22Rv1 (cell line): ENCODE data around the gene ITFG2.

Experiments
- H3K27ac ChIP-seq: fragments of 450-650 bp; 2 replicates; pipeline ENCODE4 v1.5.1; 2017
- CTCF ChIP-seq: fragments of 450-650 bp; IDR thresholded peaks from 2 replicates; pipeline ENCODE4 v1.5.1; 2017; ENCODE audit warnings: mild to moderate bottlenecking
- ZFX ChIP-seq: fragments of 450-650 bp; IDR thresholded peaks from 2 replicates; pipeline ENCODE4 v1.6.1; 2017; ENCODE audit warnings: antibody characterized with exemption, borderline replicate concordance

ITFG2 gene

GRCh38 chr12:2791089-2791488, 21.4 kb upstream of the ITFG2 start:
- TF ChIP-seq ZFX (no peak), CTCF (no peak)
- no peak overlapping the region for H3K27ac ChIP-seq

- no peak overlapping the region for H3K27ac ChIP-seq
- no peak for TF ChIP-seq ZFX
- no peak for TF ChIP-seq CTCF
Measured at GRCh38 chr12:2792671-2793500, 19.6 kb upstream of the ITFG2 start.

- H3K27ac ChIP-seq = no peak overlapping the region
- TF ChIP-seq CTCF (no peak), ZFX (no peak)
Measured at GRCh38 chr12:2793561-2793960, 18.9 kb upstream of the ITFG2 start.

GRCh38 chr12:2794191-2794735, 18.2 kb upstream of the ITFG2 start:
- H3K27ac ChIP-seq = peak overlapping the region; percentile 92
- no peak for TF ChIP-seq ZFX
- TF ChIP-seq CTCF = no peak

GRCh38 chr12:2794736-2795289, 17.7 kb upstream of the ITFG2 start, which contains the start of gene FKBP4:
FKBP4 (plus strand) TSS chr12:2794970; CDS start chr12:2795140, 170 bp downstream.
- peak within 1 kb of the TSS; percentile 92 for H3K27ac ChIP-seq
- peak; percentile 21 for TF ChIP-seq CTCF
- TF ChIP-seq ZFX = no peak

- TF ChIP-seq ZFX = no peak
- no peak for TF ChIP-seq CTCF
- peak overlapping the region; percentile 92 for H3K27ac ChIP-seq
Measured at GRCh38 chr12:2795291-2796186, 16.9 kb upstream of the ITFG2 start.
